OCI-LY3 (cell line): ENCODE results near the gene DUOX2.
A peak's percentile ranks its signal among the peaks of the same experiment; 100 is the strongest.

Experiments
- H2AFZ ChIP-seq: fragments of 200-600, 300-600 bp; shearing (Covaris generic); 2 replicates; pipeline ENCODE4 v1.6.0; 2014; ENCODE audit warnings: antibody characterized with exemption, low read depth, low read length
- H3K27ac ChIP-seq: fragments of 200-600, 300-600 bp; sonication (generic); 2 replicates; pipeline ENCODE4 v1.5.1; 2014; ENCODE audit warnings: mild to moderate bottlenecking, low read length, moderate library complexity, mixed read lengths
- H3K27me3 ChIP-seq: fragments of 200-600, 300-600 bp; sonication (generic); 2 replicates; pipeline ENCODE4 v1.6.1; 2014; ENCODE audit warnings: low read depth, low read length, mixed read lengths
- H3K36me3 ChIP-seq: fragments of 200-600, 300-600 bp; sonication (generic); replicated peaks from 2 replicates; pipeline ENCODE3; 2014; ENCODE audit warnings: low read depth, low read length, mixed read lengths
- H3K4me1 ChIP-seq: fragments of 300-600, 200-600 bp; sonication (generic); 2 replicates; pipeline ENCODE4 v1.6.1; 2014; ENCODE audit warnings: low read length, mixed read lengths
- H3K4me2 ChIP-seq: fragments of 200-600, 300-600 bp; sonication (generic); 2 replicates; pipeline ENCODE4 v1.6.1; 2014; ENCODE audit warnings: low read length, mixed read lengths
- H3K4me3 ChIP-seq: fragments of 300-600, 200-600 bp; sonication (generic); 2 replicates; pipeline ENCODE4 v1.5.1; 2014; ENCODE audit warnings: antibody characterized with exemption, mild to moderate bottlenecking, low read length, moderate library complexity
- H3K79me2 ChIP-seq: fragments of 300-600, 200-600 bp; shearing (Covaris generic); 2 replicates; pipeline ENCODE4 v1.6.1; 2014; ENCODE audit warnings: mild to moderate bottlenecking, low read length, mixed read lengths
- H3K9ac ChIP-seq: fragments of 300-600, 200-600 bp; shearing (Covaris generic); 2 replicates; pipeline ENCODE4 v1.6.0; 2014; ENCODE audit warnings: mild to moderate bottlenecking, low read length, moderate library complexity
- H3K9me3 ChIP-seq: fragments of 200-600, 300-600 bp; shearing (Covaris generic); 2 replicates; pipeline ENCODE4 v1.6.1; 2014; ENCODE audit warnings: low read length, mixed read lengths; ENCODE audit not compliant: insufficient read depth
- H4K20me1 ChIP-seq: fragments of 200-600, 300-600 bp; sonication (generic); 2 replicates; pipeline ENCODE4 v1.6.1; 2016; ENCODE audit warnings: low read length, mixed read lengths; ENCODE audit not compliant: insufficient read depth
- EZH2phosphoT487 ChIP-seq: fragments of 200-600 bp; shearing (Covaris generic); IDR thresholded peaks from 2 replicates; pipeline ENCODE4 v1.6.1; 2018; ENCODE audit warnings: antibody characterized with exemption, mixed run types, low read depth
- TF ChIP-seq, protein P1 (sequence below): fragments of 200-600, 300-600 bp; sonication (generic); IDR thresholded peaks from 2 replicates; pipeline ENCODE4 v1.5.1; 2014; ENCODE audit warnings: antibody characterized with exemption, low read length, low read depth

The DUOX2 gene

DNA sequence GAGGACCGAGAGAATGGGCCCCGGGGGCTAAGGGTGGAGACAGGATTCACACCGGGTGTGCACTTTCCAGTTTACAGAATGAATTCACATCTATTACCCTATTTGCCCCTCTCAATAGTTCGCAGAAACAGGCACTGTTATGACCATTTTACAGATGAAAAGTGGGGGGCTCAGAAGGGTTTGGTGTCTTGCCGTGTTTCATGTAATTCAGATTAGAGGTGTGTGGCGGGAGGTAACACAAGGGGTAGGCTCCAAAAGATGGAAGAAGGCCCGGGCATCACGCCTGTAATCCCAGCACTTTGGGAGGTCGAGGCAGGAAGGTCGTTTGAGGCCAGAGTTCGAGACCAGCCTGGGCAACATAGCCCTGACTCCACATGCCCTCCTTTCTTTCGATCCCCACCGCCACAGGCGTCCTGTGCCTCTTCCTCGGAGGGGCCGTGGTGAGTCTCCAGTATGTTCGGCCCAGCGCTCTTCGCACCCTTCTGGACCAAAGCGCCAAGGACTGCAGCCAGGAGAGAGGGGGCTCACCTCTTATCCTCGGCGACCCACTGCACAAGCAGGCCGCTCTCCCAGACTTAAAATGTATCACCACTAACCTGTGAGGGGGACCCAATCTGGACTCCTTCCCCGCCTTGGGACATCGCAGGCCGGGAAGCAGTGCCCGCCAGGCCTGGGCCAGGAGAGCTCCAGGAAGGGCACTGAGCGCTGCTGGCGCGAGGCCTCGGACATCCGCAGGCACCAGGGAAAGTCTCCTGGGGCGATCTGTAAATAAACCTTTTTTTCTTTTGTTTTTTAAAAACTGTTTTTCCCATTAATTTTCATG lies 3.5 kb upstream of the DUOX2 start:
- H3K9ac ChIP-seq, result no peak overlapping the region
- no peaks in the 10 kb centered on the region for H4K20me1 ChIP-seq
- H3K4me1 ChIP-seq, result no peaks in the 10 kb centered on the region
- no peaks in the 10 kb centered on the region for H3K36me3 ChIP-seq
- no peak overlapping the region for H3K27ac ChIP-seq
- H3K4me3 ChIP-seq, result peak overlapping the region; percentile 23
- H3K9me3 ChIP-seq, result no peaks in the 10 kb centered on the region
- no peak overlapping the region for H2AFZ ChIP-seq
- no peaks in the 10 kb centered on the region for H3K27me3 ChIP-seq
- H3K4me2 ChIP-seq, result peak overlapping the region; percentile 36
- TF ChIP-seq, protein P1, sequence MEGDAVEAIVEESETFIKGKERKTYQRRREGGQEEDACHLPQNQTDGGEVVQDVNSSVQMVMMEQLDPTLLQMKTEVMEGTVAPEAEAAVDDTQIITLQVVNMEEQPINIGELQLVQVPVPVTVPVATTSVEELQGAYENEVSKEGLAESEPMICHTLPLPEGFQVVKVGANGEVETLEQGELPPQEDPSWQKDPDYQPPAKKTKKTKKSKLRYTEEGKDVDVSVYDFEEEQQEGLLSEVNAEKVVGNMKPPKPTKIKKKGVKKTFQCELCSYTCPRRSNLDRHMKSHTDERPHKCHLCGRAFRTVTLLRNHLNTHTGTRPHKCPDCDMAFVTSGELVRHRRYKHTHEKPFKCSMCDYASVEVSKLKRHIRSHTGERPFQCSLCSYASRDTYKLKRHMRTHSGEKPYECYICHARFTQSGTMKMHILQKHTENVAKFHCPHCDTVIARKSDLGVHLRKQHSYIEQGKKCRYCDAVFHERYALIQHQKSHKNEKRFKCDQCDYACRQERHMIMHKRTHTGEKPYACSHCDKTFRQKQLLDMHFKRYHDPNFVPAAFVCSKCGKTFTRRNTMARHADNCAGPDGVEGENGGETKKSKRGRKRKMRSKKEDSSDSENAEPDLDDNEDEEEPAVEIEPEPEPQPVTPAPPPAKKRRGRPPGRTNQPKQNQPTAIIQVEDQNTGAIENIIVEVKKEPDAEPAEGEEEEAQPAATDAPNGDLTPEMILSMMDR, result no peak
- no peak for TF ChIP-seq EZH2phosphoT487
- H3K79me2 ChIP-seq, result no peaks in the 10 kb centered on the region

DNA sequence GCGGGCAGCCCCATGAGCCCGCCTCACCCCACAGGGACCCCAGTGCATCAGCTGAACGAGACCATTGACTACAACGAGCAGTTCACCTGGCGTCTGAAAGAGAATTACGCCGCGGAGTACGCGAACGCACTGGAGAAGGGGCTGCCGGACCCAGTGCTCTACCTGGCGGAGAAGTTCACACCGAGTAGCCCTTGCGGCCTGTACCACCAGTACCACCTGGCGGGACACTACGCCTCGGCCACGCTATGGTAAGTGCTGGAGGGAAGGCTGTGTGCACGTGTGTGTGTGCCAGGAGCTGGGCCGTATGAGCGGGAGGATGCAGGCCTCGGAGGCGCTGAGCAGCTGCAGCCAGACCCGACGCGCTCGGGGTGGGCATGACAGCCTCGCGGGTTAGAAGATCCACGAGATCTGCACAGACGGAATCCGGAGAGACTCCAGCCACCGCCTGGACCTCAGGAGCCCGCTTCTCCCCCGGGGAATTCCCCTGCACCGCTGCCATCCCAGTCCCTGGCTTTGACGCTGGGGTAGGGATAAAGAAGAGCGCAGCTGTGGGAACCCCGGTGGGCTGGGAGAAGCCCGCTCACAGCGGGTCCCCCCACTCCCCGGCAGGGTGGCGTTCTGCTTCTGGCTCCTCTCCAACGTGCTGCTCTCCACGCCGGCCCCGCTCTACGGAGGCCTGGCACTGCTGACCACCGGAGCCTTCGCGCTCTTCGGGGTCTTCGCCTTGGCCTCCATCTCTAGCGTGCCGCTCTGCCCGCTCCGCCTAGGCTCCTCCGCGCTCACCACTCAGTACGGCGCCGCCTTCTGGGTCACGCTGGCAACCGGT lies 2.7 kb upstream of the DUOX2 start:
- no peaks in the 10 kb centered on the region for H3K27me3 ChIP-seq

DNA sequence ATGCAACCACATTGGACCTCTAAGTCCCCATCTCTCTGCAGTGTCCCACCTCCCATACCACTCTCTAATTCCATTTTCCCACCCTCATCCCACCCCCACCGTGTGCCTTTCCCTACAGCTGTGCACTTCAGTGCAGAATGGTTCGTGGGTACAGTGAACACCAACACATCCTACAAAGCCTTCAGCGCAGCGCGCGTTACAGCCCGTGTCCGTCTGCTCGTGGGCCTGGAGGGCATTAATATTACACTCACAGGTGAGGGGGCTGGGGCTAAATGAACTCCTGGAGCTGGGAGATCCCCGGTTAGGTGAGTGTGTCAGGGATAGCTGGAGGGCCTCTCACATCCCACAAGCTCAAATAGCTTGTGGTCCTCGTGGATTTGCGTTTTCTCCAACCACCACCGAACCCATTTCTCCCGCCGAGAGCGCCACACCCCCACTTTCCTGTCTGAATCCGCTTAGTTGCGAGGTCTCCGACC lies 2.1 kb upstream of the DUOX2 start:
- no peaks in the 10 kb centered on the region for H3K36me3 ChIP-seq
- no peak overlapping the region for H3K27ac ChIP-seq
- no peak overlapping the region for H2AFZ ChIP-seq
- no peak overlapping the region for H3K4me3 ChIP-seq
- H3K4me1 ChIP-seq, result no peaks in the 10 kb centered on the region
- TF ChIP-seq EZH2phosphoT487, result no peak
- TF ChIP-seq, protein P1, result no peak
- H3K9ac ChIP-seq, result no peak overlapping the region
- no peaks in the 10 kb centered on the region for H3K79me2 ChIP-seq
- H4K20me1 ChIP-seq, result no peaks in the 10 kb centered on the region
- no peaks in the 10 kb centered on the region for H3K27me3 ChIP-seq
- no peaks in the 10 kb centered on the region for H3K9me3 ChIP-seq
- no peak overlapping the region for H3K4me2 ChIP-seq

More for the DNA sequence above, 2.7 kb upstream of the DUOX2 start:
- no peak overlapping the region for H3K4me2 ChIP-seq
- no peaks in the 10 kb centered on the region for H3K4me1 ChIP-seq
- no peak overlapping the region for H2AFZ ChIP-seq
- no peaks in the 10 kb centered on the region for H3K9me3 ChIP-seq
- H3K36me3 ChIP-seq, result no peaks in the 10 kb centered on the region
- TF ChIP-seq EZH2phosphoT487, result no peak
- no peaks in the 10 kb centered on the region for H3K79me2 ChIP-seq
- H3K9ac ChIP-seq, result no peak overlapping the region
- H3K4me3 ChIP-seq, result no peak overlapping the region
- no peak overlapping the region for H3K27ac ChIP-seq
- no peaks in the 10 kb centered on the region for H4K20me1 ChIP-seq

DNA sequence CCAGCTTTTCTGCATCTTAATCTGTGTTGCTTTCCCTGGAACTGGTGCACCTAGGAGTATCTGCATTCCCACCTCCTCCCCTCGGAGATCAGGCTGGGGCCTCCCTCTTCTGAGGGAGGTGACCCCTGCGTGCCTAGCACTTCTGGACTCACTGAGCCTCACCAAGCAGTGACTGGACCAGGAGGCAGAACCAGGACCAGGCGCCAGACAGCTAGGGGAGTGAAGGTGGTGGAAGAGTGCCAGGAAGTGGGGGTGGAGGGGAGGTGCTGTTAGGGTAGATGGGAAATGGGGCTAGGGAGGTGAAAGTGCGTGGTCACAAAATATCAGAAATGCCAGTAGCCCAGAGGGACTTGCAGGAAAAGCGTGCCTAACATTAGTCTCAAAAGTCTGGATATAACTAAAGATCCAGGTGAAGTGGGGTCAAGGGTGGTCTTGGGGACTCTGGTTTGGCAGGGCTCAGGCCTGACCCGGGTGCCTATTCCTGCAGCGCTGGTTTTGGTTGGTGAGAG lies 1.4 kb upstream of the DUOX2 start:
- no peaks in the 10 kb centered on the region for H3K27me3 ChIP-seq
- H3K4me3 ChIP-seq, result no peak overlapping the region
- H3K9ac ChIP-seq, result no peak overlapping the region
- TF ChIP-seq EZH2phosphoT487, result no peak
- TF ChIP-seq, protein P1, result no peak
- H3K27ac ChIP-seq, result no peak overlapping the region
- no peak overlapping the region for H3K4me2 ChIP-seq
- no peak overlapping the region for H2AFZ ChIP-seq
- no peaks in the 10 kb centered on the region for H3K4me1 ChIP-seq
- H3K36me3 ChIP-seq, result no peaks in the 10 kb centered on the region
- H4K20me1 ChIP-seq, result no peaks in the 10 kb centered on the region
- no peaks in the 10 kb centered on the region for H3K79me2 ChIP-seq
- H3K9me3 ChIP-seq, result no peaks in the 10 kb centered on the region
